ENCODE results near the gene DST.

The DST gene

GRCh38 chr6:56481957-56482356 is 160.7 kb downstream of the DST start:
- DNase-seq (ENCODE audit: low read depth), result no peak

GRCh38 chr6:56480654-56481337 is 161.9 kb downstream of the DST start:
- no peak for DNase-seq (ENCODE audit: low read depth)

- no peak for DNase-seq (ENCODE audit: low read depth)
Measured at GRCh38 chr6:56480246-56480645, 162.4 kb downstream of the DST start.

DNA sequence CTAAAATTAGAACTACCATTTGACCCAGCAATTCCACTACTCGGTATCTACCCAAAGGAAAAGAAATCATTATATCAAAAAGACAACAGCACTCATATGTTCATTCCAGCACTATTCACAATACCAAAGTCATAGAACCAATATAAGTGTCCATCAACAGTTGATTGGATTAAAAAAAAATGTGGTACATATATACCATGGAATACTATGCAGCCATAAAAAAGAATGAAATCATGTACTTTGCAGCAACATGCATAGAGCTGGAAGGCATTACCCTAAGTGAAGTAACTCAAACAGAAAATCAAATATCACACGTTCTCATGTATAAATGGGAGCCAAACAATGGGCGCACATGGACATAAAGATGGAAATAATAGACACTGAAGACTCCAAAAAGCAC is 163.3 kb downstream of the DST start:
- DNase-seq (ENCODE audit: low read depth), result no peak

GRCh38 chr6:56478202-56478601 is 164.5 kb downstream of the DST start:
- DNase-seq (ENCODE audit: low read depth), result no peak

DNA sequence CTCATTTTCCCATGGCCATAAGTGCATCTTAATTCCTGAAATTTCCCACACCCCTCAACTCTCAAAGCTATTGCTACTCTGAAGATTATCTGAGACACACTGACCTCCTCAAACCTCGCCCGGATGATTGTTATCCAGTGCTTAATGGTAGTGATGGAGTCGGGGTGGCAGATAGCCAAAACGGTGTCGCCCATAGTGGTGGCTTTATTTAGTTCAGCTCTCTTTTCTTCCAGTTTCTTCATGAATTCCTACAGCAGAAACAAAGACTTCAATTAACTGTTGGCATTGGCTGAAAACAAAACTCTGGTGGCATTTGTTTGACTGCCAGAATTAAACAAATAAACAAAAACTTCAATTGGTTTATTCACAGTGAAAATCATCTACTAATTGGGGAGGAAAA is 165.4 kb downstream of the DST start:
- no peak for DNase-seq (ENCODE audit: low read depth)

GRCh38 chr6:56475736-56476457 is 166.8 kb downstream of the DST start:
- no peak for DNase-seq (ENCODE audit: low read depth)

GRCh38 chr6:56474532-56474931 is 168.2 kb downstream of the DST start:
- no peak for DNase-seq (ENCODE audit: low read depth)

- DNase-seq (ENCODE audit: low read depth), result no peak
Measured at GRCh38 chr6:56463443-56463842, 179.2 kb downstream of the DST start.

DNA sequence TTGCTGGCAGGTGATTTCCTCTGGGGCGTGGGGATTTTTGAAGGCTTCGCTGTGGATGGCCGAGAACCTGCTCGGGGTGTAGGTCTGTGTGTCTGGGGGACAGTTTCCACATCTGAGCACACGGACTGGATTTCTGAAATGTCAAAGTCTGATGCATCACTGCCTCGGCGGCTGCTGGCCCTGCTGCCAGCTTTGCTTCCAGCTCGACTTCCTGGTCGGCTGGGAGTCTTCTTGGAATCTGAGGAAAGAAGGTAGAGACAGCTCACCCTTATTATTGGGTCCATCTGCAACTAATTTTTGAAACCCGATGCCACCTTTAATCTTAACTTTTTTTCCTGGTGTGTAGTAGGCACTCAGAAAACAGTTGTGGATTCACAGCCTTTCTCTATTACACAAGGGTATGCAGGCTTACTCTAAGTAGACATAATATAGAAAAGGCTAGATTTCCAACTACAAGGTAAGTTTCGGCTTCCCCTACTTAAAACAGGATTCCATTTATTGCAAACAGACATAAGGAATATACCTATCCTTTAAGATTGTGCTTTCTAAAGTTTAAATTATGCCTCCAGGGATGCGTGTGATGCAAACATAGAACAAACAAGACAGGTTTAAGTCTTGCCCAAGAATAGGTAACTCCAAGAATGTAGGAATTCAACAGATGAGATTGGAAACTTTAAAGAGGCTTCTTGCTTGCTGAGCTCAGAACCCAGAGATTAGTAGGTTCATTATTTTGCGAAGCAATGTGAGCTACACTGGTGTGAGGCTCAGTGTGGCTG is 183.5 kb downstream of the DST start:
- DNase-seq (ENCODE audit: low read depth), result no peak

DNA sequence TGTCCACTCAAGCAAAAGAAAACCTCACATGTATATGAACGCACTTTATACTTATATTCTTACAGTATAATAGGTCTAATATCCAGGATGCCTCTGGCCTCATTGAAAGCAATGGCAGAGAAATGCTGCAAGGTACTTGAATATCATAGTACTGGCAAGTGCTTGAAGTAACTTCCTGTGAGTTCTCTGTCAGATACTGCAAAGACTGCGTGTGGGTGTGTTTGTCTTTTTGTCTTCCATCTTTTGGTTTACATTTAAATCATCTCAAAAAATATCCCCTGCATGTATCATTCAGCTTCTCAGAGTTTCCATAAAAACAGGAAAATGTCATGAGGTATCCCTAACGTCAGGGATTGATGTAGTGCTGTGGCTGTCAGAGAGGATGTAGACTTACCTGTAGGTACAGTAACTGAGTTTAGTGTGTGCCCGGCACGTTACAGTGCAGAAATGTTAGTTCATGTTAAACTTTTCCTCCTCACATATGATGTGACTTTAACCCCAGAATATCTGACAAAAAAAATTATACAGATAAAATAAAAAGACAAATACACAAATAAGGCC is 184.3 kb downstream of the DST start:
- no peak for DNase-seq (ENCODE audit: low read depth)

GRCh38 chr6:56456785-56457184 is 185.9 kb downstream of the DST start:
- no peak for DNase-seq (ENCODE audit: low read depth)

- no peak for DNase-seq (ENCODE audit: low read depth)
Measured at GRCh38 chr6:56450882-56451739, 191.6 kb downstream of the DST start.

GRCh38 chr6:56450376-56450775 is 192.3 kb downstream of the DST start:
- no peak for DNase-seq (ENCODE audit: low read depth)

- no peak for DNase-seq (ENCODE audit: low read depth)
Measured at GRCh38 chr6:56448046-56448445, 194.6 kb downstream of the DST start.

- DNase-seq (ENCODE audit: low read depth), result no peak
Measured at GRCh38 chr6:56445818-56446217, 196.9 kb downstream of the DST start.

DNA sequence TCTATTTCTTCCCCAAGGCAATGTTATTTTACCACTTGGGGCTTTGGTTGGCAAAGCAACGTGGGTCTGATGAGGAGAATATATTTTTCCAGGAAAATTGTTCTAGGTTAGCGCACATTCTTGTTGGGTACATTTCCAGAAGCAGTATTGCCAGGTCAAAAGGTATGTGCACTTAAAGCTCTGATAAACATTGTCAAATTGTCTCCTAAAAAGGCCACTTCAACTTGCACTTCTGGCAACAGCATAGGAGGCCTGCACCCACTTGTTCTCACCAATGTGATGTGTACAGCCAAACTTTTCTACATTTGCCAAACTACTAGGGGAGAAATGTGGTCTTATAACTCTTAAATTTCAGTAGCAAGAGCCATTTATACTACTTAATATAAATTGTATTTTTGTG is 197.8 kb downstream of the DST start:
- no peak for DNase-seq (ENCODE audit: low read depth)

- DNase-seq (ENCODE audit: low read depth), result no peak
Measured at GRCh38 chr6:56440551-56440981, 202.1 kb downstream of the DST start.

- DNase-seq (ENCODE audit: low read depth), result no peak
Measured at GRCh38 chr6:56437171-56437900, 205.4 kb downstream of the DST start.

DNA sequence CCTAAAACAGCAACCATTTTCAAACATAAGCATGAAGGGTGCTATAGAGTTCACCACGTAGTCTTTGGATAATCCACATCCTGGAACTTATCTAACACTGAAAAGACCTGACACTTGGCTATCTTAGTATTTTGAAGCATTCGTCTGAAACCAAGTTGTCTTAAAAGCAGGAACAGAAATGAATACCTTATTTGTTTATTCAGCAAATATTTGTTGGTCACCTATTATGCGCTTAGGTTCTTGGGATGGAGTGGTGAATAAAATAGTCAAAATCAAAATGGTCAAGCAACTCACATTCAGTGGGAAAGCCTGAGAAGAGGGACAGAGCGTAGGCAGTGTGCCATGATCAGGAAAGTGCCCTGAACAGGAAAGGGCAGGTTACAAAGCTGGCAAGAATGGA is 206.9 kb downstream of the DST start:
- no peak for DNase-seq (ENCODE audit: low read depth)

GRCh38 chr6:56435326-56435725 is 207.4 kb downstream of the DST start:
- DNase-seq (ENCODE audit: low read depth), result no peak
